ENCODE measurements around the gene CNTLN.

DNA sequence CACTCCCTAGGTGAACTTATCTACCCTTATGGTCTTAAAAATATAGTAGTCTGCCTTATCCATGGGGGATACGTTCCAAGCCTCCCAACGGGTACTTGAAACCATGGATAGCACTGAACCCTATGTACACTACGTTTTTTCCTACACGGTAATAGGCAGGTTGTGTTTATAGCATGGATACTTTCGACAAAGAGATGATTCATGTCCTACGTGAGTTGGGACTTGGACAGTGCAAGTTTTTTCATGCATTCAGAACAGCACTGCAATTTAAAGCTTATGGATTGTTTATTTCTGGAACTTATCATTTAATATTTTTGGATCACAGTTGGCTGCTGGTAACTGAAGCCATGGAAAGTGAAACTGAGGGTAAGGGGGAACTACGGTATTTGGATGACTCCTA lies 88.1 kb downstream of the CNTLN start:
- TF ChIP-seq, protein P1, sequence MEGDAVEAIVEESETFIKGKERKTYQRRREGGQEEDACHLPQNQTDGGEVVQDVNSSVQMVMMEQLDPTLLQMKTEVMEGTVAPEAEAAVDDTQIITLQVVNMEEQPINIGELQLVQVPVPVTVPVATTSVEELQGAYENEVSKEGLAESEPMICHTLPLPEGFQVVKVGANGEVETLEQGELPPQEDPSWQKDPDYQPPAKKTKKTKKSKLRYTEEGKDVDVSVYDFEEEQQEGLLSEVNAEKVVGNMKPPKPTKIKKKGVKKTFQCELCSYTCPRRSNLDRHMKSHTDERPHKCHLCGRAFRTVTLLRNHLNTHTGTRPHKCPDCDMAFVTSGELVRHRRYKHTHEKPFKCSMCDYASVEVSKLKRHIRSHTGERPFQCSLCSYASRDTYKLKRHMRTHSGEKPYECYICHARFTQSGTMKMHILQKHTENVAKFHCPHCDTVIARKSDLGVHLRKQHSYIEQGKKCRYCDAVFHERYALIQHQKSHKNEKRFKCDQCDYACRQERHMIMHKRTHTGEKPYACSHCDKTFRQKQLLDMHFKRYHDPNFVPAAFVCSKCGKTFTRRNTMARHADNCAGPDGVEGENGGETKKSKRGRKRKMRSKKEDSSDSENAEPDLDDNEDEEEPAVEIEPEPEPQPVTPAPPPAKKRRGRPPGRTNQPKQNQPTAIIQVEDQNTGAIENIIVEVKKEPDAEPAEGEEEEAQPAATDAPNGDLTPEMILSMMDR (IDR thresholded peaks at IDR 0.05), result no peak
- TF ChIP-seq POLR2A (IDR thresholded peaks at IDR 0.05), result no peak
